ENCODE measurements around the gene ERCC1. TPM values are rescaled to one million over a fixed set of nuclear protein-coding genes. Genes with fewer than 3 reads are reported as not detected.

Gene ERCC1
- polyA plus RNA-seq (2013), result 90.8 TPM

DNA sequence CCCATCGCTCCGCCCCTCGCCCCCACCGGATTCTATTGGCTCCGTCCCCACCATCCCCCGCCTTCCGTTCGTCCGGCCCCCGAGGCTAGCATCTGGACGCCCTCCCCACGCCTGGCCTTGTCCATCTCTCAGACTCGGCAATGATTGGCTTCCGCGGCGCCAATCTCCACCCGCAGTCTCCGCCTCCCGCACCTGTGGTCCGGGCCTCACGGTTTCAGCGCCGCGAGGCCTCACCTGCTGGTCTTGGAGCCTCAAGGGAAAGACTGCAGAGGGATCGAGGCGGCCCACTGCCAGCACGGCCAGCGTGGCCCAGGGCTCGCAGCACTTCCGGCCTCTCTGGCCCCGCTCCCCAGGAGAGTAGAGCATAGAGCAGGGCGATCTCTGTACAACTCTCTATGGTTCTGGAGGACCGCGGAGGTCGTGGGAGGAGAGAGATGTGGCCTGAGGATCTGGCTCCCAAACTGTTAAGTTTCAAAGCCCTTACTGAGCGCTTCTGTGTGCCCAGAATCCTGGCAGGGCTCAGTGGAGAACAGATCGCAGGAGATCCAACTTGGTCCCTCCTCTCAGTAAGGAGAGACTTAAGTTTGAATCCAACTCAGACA lies at the start of gene ERCC1:
Gene ERCC1, minus strand, starts transcription at position 329 of the 602 bp plus-strand sequence. CDS start 543 bp downstream, outside the sequence.
- Histone ChIP-seq H3K4me1 (ENCODE audit: control extremely low read depth in 1 of 4, control insufficient read depth in 4 of 4, insufficient read depth in 4 of 4, low read length in 3 of 4) (peaks cover 5 to 69% (median 54%) of the 10 kb centered on the region in 4 experiments), H3K36me3 (ENCODE audit: control insufficient read depth in 4 of 4, insufficient read depth in 4 of 4, low read length in 3 of 4) (peaks cover 5 to 16% (median 12%) of the 10 kb centered on the region in 4 experiments), H3K9me3 (ENCODE audit: control extremely low read depth in 1 of 5, control insufficient read depth in 4 of 5, insufficient read depth in 2 of 5, low read depth in 1 of 5, low read length in 4 of 5) (no peaks in the 10 kb centered on the region), H3K27me3 (replicated peaks in 2 of 5; ENCODE audit: control insufficient read depth in 4 of 5, insufficient read depth in 5 of 5, low read length in 4 of 5) (peaks cover 0 to 4% (median 0%) of the 10 kb centered on the region in 5 experiments), H3K4me3 (ENCODE audit: control insufficient read depth in 1 of 7, extremely low read depth in 1 of 7, insufficient read depth in 4 of 7, low read depth in 2 of 7, low read length in 6 of 7) (peak within 1 kb of the TSS; percentile 71 to 85 (median 75)), H3K27ac (ENCODE audit: insufficient read depth in 1 of 2, low read depth in 1 of 2, low read length in 2 of 2, poor library complexity in 1 of 2, severe bottlenecking in 2 of 2) (peak within 1 kb of the TSS; percentile 46 to 88)
- DNase-seq, result peak; percentile 75 to 81 (median 77)
- WGBS (ENCODE audit: insufficient coverage), result 0% methylated on average over 32 of the region's 37 CpGs
- CTCF ChIA-PET, result interaction anchor here (1.4 to 2.0 kb wide), 4 partner anchors 21 to 268 kb away, joined by 3 to 10 read pairs (median 5); partner anchors contain the start of genes QPCTL and SNRPD2
- POLR2A ChIA-PET, result interaction anchor here (1.0 kb wide), 1 partner anchor 51 kb away, joined by 3 read pairs; no protein-coding TSS in a partner anchor

DNA sequence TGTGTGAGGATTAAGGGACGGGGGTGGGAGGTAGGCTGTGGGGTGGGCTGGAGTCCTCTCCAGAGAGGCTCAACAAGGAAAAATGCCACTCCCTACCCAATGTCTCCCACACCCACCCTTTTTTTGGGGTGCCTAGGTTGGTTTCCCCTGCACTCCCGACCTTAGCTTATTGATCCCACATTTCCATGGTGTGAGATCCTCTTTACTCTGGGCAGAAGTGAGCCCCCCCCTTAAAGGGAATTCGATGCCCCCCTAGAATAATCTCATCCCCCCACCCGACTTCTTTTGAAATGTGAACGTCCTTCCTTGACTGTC lies 49.6 kb upstream of the ERCC1 start:
- DNase-seq, result no peak
- peaks cover 2 to 39% (median 30%) of the 10 kb centered on the region in 4 experiments for H3K4me1 ChIP-seq (ENCODE audit: control extremely low read depth in 1 of 4, control insufficient read depth in 4 of 4, insufficient read depth in 4 of 4, low read length in 3 of 4)
- peaks cover 0 to 44% (median 12%) of the 10 kb centered on the region in 4 experiments for H3K36me3 ChIP-seq (ENCODE audit: control insufficient read depth in 4 of 4, insufficient read depth in 4 of 4, low read length in 3 of 4)
- H3K27ac ChIP-seq (ENCODE audit: insufficient read depth in 1 of 2, low read depth in 1 of 2, low read length in 2 of 2, poor library complexity in 1 of 2, severe bottlenecking in 2 of 2), result no peak overlapping the region
- ChIA-PET CTCF (interaction anchor here (13.7 kb wide), 1 partner anchor 38 kb away, joined by 289 read pairs; no protein-coding TSS in a partner anchor), POLR2A (interaction anchor here (5.4 kb wide), 1 partner anchor 33 kb away, joined by 36 read pairs; no protein-coding TSS in a partner anchor)
- H3K4me3 ChIP-seq (ENCODE audit: control insufficient read depth in 1 of 7, extremely low read depth in 1 of 7, insufficient read depth in 4 of 7, low read depth in 2 of 7, low read length in 6 of 7), result no peak overlapping the region
- 47% methylated on average over 2 of the region's 5 CpGs for WGBS (ENCODE audit: insufficient coverage)
- no peaks in the 10 kb centered on the region for H3K9me3 ChIP-seq (ENCODE audit: control extremely low read depth in 1 of 5, control insufficient read depth in 4 of 5, insufficient read depth in 2 of 5, low read depth in 1 of 5, low read length in 4 of 5)
- peaks cover 0 to 68% (median 28%) of the 10 kb centered on the region in 5 experiments for H3K27me3 ChIP-seq (replicated peaks in 2 of 5; ENCODE audit: control insufficient read depth in 4 of 5, insufficient read depth in 5 of 5, low read length in 4 of 5)

DNA sequence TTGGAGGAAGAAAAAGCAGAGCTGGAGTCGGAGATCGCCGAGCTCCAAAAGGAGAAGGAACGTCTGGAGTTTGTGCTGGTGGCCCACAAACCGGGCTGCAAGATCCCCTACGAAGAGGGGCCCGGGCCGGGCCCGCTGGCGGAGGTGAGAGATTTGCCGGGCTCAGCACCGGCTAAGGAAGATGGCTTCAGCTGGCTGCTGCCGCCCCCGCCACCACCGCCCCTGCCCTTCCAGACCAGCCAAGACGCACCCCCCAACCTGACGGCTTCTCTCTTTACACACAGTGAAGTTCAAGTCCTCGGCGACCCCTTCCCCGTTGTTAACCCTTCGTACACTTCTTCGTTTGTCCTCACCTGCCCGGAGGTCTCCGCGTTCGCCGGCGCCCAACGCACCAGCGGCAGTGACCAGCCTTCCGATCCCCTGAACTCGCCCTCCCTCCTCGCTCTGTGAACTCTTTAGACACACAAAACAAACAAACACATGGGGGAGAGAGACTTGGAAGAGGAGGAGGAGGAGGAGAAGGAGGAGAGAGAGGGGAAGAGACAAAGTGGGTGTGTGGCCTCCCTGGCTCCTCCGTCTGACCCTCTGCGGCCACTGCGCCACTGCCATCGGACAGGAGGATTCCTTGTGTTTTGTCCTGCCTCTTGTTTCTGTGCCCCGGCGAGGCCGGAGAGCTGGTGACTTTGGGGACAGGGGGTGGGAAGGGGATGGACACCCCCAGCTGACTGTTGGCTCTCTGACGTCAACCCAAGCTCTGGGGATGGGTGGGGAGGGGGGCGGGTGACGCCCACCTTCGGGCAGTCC lies 49.0 kb upstream of the ERCC1 start:
- no peak overlapping the region for H3K27ac ChIP-seq (ENCODE audit: insufficient read depth in 1 of 2, low read depth in 1 of 2, low read length in 2 of 2, poor library complexity in 1 of 2, severe bottlenecking in 2 of 2)
- peaks cover 0 to 45% (median 12%) of the 10 kb centered on the region in 4 experiments for H3K36me3 ChIP-seq (ENCODE audit: control insufficient read depth in 4 of 4, insufficient read depth in 4 of 4, low read length in 3 of 4)
- H3K27me3 ChIP-seq (replicated peaks in 2 of 5; ENCODE audit: control insufficient read depth in 4 of 5, insufficient read depth in 5 of 5, low read length in 4 of 5), result peaks cover 0 to 68% (median 28%) of the 10 kb centered on the region in 5 experiments
- peak overlapping the region in 3 of 7 experiments; percentile 26 to 89 (median 48) for H3K4me3 ChIP-seq (ENCODE audit: control insufficient read depth in 1 of 7, extremely low read depth in 1 of 7, insufficient read depth in 4 of 7, low read depth in 2 of 7, low read length in 6 of 7)
- WGBS (ENCODE audit: insufficient coverage), result 10% methylated on average over 25 of the region's 44 CpGs
- POLR2A ChIA-PET, result interaction anchor here (0.6 to 5.4 kb wide), 2 partner anchors 18 to 33 kb away, joined by 3 to 36 read pairs; no protein-coding TSS in a partner anchor
- H3K9me3 ChIP-seq (ENCODE audit: control extremely low read depth in 1 of 5, control insufficient read depth in 4 of 5, insufficient read depth in 2 of 5, low read depth in 1 of 5, low read length in 4 of 5), result no peaks in the 10 kb centered on the region
- H3K4me1 ChIP-seq (ENCODE audit: control extremely low read depth in 1 of 4, control insufficient read depth in 4 of 4, insufficient read depth in 4 of 4, low read length in 3 of 4), result peaks cover 0 to 34% (median 28%) of the 10 kb centered on the region in 4 experiments
- DNase-seq, result peak; percentile 63 to 89 (median 79)
- CTCF ChIA-PET, result interaction anchor here (0.6 to 13.7 kb wide), 4 partner anchors 11 to 44 kb away, joined by 3 to 289 read pairs (median 3); no protein-coding TSS in a partner anchor

GRCh38 chr19:45471931-45472562 lies 48.3 kb upstream of the ERCC1 start:
- H3K27me3 ChIP-seq (replicated peaks in 2 of 5; ENCODE audit: control insufficient read depth in 4 of 5, insufficient read depth in 5 of 5, low read length in 4 of 5), result peaks cover 0 to 68% (median 28%) of the 10 kb centered on the region in 5 experiments
- CTCF ChIA-PET, result interaction anchor here (0.6 to 13.7 kb wide), 4 partner anchors 10 to 44 kb away, joined by 3 to 289 read pairs (median 3); no protein-coding TSS in a partner anchor
- POLR2A ChIA-PET, result interaction anchor here (0.6 to 5.4 kb wide), 2 partner anchors 17 to 32 kb away, joined by 3 to 36 read pairs; no protein-coding TSS in a partner anchor
- H3K36me3 ChIP-seq (ENCODE audit: control insufficient read depth in 4 of 4, insufficient read depth in 4 of 4, low read length in 3 of 4), result peaks cover 0 to 45% (median 12%) of the 10 kb centered on the region in 4 experiments
- no peaks in the 10 kb centered on the region for H3K9me3 ChIP-seq (ENCODE audit: control extremely low read depth in 1 of 5, control insufficient read depth in 4 of 5, insufficient read depth in 2 of 5, low read depth in 1 of 5, low read length in 4 of 5)
- H3K27ac ChIP-seq (ENCODE audit: insufficient read depth in 1 of 2, low read depth in 1 of 2, low read length in 2 of 2, poor library complexity in 1 of 2, severe bottlenecking in 2 of 2), result no peak overlapping the region
- H3K4me1 ChIP-seq (ENCODE audit: control extremely low read depth in 1 of 4, control insufficient read depth in 4 of 4, insufficient read depth in 4 of 4, low read length in 3 of 4), result peaks cover 0 to 32% (median 30%) of the 10 kb centered on the region in 4 experiments
- H3K4me3 ChIP-seq (ENCODE audit: control insufficient read depth in 1 of 7, extremely low read depth in 1 of 7, insufficient read depth in 4 of 7, low read depth in 2 of 7, low read length in 6 of 7), result peak overlapping the region in 4 of 7 experiments; percentile 29 to 99 (median 68)
- DNase-seq, result no peak
- WGBS (ENCODE audit: insufficient coverage), result 71% methylated on average over 5 of the region's 7 CpGs

DNA sequence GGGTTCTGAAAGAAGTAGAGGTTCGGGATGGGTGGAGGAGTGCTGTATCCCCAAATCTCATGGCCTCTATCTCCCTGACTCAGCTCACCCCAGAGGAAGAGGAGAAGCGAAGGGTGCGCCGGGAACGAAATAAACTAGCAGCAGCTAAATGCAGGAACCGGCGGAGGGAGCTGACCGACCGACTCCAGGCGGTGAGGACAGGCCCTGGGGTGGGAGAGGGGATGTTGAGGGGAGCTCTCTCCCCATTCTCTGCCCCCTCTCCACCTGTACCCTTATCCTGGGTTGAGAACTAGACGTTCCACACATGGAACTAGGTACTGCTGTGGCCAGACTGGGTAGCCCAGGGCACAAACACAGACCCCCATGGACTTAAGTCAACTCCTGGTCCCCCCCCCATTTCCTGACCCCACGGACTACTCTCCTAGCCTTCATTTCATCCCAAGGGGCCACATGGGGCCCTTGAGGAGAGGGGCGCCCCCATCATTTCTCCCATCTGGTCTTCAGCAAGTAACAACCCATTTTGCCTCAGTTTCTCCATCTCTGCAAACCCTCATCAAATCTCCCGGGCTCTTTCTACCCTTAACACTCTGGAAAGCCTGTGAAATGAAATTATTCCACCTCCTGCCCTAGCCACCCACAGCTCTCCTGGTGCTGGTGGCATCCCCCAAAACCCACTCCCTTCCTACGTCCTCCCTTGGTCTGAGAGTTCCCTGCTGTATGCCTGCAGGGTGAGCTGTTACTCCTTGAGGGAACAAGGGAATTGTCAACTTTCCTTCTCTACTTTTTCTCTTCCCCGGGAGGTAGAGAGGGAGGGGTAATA lies 47.6 kb upstream of the ERCC1 start:
- 90% methylated on average over 9 of the region's 16 CpGs for WGBS (ENCODE audit: insufficient coverage)
- Histone ChIP-seq H3K4me3 (ENCODE audit: control insufficient read depth in 1 of 7, extremely low read depth in 1 of 7, insufficient read depth in 4 of 7, low read depth in 2 of 7, low read length in 6 of 7) (peak overlapping the region in 4 of 7 experiments; percentile 89 to 100 (median 100)), H3K36me3 (ENCODE audit: control insufficient read depth in 4 of 4, insufficient read depth in 4 of 4, low read length in 3 of 4) (peaks cover 0 to 45% (median 12%) of the 10 kb centered on the region in 4 experiments), H3K27me3 (replicated peaks in 2 of 5; ENCODE audit: control insufficient read depth in 4 of 5, insufficient read depth in 5 of 5, low read length in 4 of 5) (peaks cover 0 to 63% (median 28%) of the 10 kb centered on the region in 5 experiments), H3K4me1 (ENCODE audit: control extremely low read depth in 1 of 4, control insufficient read depth in 4 of 4, insufficient read depth in 4 of 4, low read length in 3 of 4) (peaks cover 0 to 34% (median 32%) of the 10 kb centered on the region in 4 experiments), H3K9me3 (ENCODE audit: control extremely low read depth in 1 of 5, control insufficient read depth in 4 of 5, insufficient read depth in 2 of 5, low read depth in 1 of 5, low read length in 4 of 5) (no peaks in the 10 kb centered on the region), H3K27ac (ENCODE audit: insufficient read depth in 1 of 2, low read depth in 1 of 2, low read length in 2 of 2, poor library complexity in 1 of 2, severe bottlenecking in 2 of 2) (no peak overlapping the region)
- DNase-seq, result peak in 1 of 3 donors; percentile 48
- POLR2A ChIA-PET, result interaction anchor here (0.5 to 5.4 kb wide), 2 partner anchors 24 to 31 kb away, joined by 4 to 36 read pairs; no protein-coding TSS in a partner anchor
- CTCF ChIA-PET, result interaction anchor here (1.2 to 13.7 kb wide), 2 partner anchors 9 to 36 kb away, joined by 3 to 289 read pairs; no protein-coding TSS in a partner anchor

DNA sequence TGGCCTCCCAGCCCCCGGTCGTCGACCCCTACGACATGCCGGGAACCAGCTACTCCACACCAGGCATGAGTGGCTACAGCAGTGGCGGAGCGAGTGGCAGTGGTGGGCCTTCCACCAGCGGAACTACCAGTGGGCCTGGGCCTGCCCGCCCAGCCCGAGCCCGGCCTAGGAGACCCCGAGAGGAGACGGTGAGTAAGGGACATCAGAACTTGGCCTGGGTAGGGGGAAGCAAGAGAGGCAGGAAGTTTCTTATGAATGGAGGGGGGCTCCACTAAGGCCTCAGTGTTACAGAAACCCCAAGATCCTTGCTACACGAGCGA lies 47.0 kb upstream of the ERCC1 start:
- Histone ChIP-seq H3K27me3 (replicated peaks in 2 of 5; ENCODE audit: control insufficient read depth in 4 of 5, insufficient read depth in 5 of 5, low read length in 4 of 5) (peaks cover 0 to 61% (median 27%) of the 10 kb centered on the region in 5 experiments), H3K9me3 (ENCODE audit: control extremely low read depth in 1 of 5, control insufficient read depth in 4 of 5, insufficient read depth in 2 of 5, low read depth in 1 of 5, low read length in 4 of 5) (no peaks in the 10 kb centered on the region), H3K4me3 (ENCODE audit: control insufficient read depth in 1 of 7, extremely low read depth in 1 of 7, insufficient read depth in 4 of 7, low read depth in 2 of 7, low read length in 6 of 7) (peak overlapping the region in 4 of 7 experiments; percentile 89 to 100 (median 100)), H3K4me1 (ENCODE audit: control extremely low read depth in 1 of 4, control insufficient read depth in 4 of 4, insufficient read depth in 4 of 4, low read length in 3 of 4) (peaks cover 0 to 34% (median 32%) of the 10 kb centered on the region in 4 experiments), H3K27ac (ENCODE audit: insufficient read depth in 1 of 2, low read depth in 1 of 2, low read length in 2 of 2, poor library complexity in 1 of 2, severe bottlenecking in 2 of 2) (peak overlapping the region in 1 of 2 experiments; percentile 97), H3K36me3 (ENCODE audit: control insufficient read depth in 4 of 4, insufficient read depth in 4 of 4, low read length in 3 of 4) (peaks cover 0 to 45% (median 12%) of the 10 kb centered on the region in 4 experiments)
- POLR2A ChIA-PET, result interaction anchor here (0.5 to 4.7 kb wide), 3 partner anchors 23 to 31 kb away, joined by 4 to 54 read pairs (median 6); no protein-coding TSS in a partner anchor
- WGBS (ENCODE audit: insufficient coverage), result 96% methylated on average over 13 of the region's 15 CpGs
- no peak for DNase-seq
- CTCF ChIA-PET, result interaction anchor here (13.7 kb wide), 1 partner anchor 35 kb away, joined by 289 read pairs; no protein-coding TSS in a partner anchor

Measured in common myeloid progenitor, CD34-positive (primary cell).